OCI-M1 (cell line): ENCODE results near the gene ALS2CL.
"Not testable (repeated sequence)": the region's sequence is repeated elsewhere in the genome, so short reads cannot be mapped to it uniquely, and the experiment has no call there.

Experiments
- DNase-seq: peaks from one replicate; lab custom pipeline; 2025; lab: John Stamatoyannopoulos, UW

The ALS2CL gene

GRCh38 chr3:46704346-46704745 lies 10.9 kb upstream of the ALS2CL start:
- not testable (repeated sequence) for DNase-seq

GRCh38 chr3:46703013-46703520 lies 9.6 kb upstream of the ALS2CL start:
- no peak for DNase-seq

DNA sequence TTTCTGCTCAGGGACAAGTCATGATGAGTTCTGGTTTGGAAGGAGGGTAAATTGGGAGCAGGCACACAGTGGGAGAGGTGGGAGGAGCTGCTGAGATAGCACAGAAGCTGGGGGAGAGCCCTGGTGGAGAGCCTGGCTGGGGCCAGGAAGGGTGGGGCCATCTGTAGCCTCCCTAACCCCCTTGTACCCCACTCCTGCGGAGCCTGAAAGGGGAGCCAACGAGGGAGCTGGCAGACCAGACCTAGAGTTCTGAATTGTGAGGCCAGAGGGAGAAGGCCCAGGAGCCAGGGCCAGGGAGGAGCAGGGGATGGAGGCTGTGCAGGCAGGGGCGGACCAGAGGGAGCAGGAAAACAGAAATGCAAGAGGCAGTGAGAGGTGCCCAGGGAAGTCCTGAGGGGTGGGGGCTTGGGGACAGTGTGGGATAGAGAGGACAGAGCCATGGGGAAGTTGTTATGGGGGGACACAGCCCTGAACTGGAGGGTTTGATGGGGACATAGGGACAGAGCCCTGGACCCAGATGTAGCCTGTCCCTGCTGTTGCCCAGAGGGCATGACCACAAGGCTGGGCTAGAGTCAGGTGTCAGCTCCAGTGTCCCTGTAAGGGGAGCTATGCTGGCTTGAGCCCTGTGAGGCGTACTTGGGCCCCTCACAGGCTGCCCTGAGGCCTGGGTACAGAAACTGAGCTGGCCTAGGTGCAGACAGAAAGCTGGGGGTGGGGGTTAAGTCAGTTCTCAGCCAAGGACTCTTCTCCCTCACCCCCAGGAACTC lies 8.9 kb upstream of the ALS2CL start:
- no peak for DNase-seq

DNA sequence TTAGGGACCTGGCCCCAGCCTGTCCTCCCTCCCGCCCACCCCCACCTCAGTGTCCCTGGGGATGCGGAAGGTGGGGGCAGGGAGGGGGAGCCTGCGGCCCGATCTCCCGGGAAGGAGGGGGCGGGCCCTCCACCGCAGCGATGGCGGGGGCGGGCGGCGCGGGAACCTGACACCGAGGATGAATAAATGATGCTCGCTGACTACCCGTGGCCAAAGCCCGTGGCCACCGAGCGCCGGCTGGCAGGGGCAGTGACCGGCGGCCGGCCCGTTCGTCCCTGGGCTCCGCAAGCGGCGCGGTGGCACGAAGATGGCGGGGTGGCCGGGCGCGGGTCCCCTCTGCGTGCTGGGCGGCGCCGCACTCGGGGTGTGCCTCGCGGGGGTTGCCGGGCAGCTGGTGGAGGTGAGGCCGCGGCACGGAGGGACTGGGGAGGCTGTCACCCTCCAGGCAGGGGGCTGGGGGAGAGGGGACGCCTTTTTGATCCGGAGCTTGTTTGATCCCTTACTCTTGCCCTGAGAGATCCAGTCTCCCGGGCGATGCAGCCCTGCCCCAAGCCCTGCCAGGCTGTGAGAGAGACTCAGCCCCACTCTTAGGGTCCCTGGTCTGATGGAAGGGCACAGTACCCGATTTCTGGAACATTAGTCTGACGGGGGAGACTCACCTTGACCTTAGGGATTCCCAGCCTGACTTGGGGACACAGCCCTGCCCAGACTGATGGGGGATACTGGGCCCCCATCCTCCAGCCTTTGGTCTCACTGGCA lies 7.9 kb upstream of the ALS2CL start, which contains the start of gene TMIE:
Gene TMIE, plus strand, starts transcription at position 212 of the 759 bp plus-strand sequence. Its CDS starts 96 bp downstream, at position 308.
- no peak for DNase-seq

- DNase-seq = no peak
Observed at GRCh38 chr3:46700772-46701171, 7.3 kb upstream of the ALS2CL start.

- peak; percentile 15 for DNase-seq
Observed at GRCh38 chr3:46699676-46700523, 6.4 kb upstream of the ALS2CL start.

- DNase-seq = no peak
Observed at GRCh38 chr3:46695962-46696894, 2.7 kb upstream of the ALS2CL start.

DNA sequence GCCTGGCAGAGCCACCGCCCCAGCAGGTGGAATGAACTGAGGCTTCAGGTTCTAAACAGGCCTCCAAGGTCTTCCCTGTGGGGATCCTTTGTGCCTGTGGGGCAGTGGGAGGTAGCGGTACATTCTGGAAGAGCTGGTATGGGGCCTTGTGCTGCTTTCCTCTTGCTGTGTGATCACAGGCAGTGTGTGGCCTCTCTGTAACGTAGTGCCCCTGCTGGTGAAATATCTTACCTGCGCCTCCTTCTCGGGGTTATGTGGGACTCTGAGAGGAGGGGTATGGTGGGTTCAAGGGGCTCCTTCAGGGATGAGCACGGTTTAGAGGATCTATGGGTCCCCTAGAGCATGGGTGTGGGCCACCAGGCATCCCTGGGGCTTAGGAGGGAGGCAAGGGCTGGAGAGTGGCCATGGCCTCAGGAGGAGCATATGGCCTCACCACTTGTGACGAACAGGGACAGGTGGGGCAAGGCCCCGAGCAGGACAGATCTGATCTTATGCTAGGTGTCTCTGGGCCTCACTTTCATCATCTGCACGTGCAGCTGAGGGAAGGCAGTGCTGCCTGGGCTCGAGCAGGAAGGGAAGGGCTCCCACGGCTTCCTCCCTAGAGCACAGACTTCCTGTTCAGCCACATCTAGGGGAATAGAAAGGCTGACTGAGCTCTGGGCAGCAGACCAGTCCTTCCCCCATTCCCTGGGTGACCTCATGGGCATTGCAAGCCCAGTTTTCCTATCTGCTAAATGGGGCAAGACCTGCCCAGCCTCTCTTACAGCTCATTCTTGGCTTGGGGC lies 1.9 kb upstream of the ALS2CL start:
- peak; percentile 26 for DNase-seq

GRCh38 chr3:46694520-46694919 lies 1.0 kb upstream of the ALS2CL start:
- DNase-seq = no peak

DNA sequence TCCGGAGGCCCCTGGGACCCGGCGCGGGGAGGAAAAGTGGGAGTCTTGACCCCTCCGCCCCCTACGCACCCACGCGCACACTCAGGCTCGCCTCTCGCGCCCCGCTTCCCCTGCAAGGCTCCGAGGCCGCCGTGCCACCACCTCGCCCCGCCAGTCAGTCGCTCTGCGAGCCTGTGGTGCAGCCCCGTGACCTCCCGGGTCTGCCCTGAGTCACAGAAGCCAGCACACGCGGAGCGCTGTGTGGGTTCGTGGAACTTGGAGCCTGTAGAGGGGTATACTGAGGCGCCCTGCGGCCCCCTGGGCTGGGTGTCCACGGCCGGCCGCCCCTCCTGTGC lies 380 bp upstream of the ALS2CL start:
- no peak for DNase-seq

- DNase-seq = no peak
Observed at GRCh38 chr3:46692566-46692990, 901 bp downstream of the ALS2CL start.

- no peak for DNase-seq
Observed at GRCh38 chr3:46690798-46691197, 2.7 kb downstream of the ALS2CL start.

GRCh38 chr3:46685446-46685845 lies 8.0 kb downstream of the ALS2CL start:
- DNase-seq = no peak

- no peak for DNase-seq
Observed at GRCh38 chr3:46684891-46685290, 8.6 kb downstream of the ALS2CL start.

- DNase-seq = no peak
Observed at GRCh38 chr3:46682974-46683373, 10.5 kb downstream of the ALS2CL start.

GRCh38 chr3:46681856-46682540 lies 11.5 kb downstream of the ALS2CL start:
- no peak for DNase-seq

GRCh38 chr3:46681387-46681786 lies 12.1 kb downstream of the ALS2CL start:
- no peak for DNase-seq

DNA sequence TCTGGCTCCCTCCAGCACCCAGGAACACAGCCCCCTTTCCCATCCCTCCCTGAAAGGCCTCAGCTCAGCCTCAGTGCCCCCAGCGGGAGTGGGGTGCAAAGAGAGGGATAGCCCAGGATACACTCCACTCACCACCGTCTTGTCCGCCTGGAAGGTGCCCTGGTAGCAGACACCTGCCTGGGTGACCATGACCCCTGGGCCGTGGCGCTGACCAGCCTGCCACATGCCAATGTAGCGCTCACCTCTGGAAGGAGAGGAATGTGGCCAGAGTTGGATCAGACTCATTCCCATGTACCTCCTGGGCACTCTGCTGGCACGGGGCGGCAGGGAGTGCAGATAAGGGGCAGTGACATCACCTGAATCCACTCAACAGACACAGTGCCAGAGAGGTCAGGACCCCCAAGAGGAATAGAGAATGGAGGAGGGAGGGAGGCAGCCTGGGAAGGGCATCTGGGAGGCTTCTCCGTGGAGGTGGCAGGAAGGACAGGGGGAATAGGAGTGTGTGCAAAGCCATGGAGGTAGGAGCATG lies 13.1 kb downstream of the ALS2CL start:
- DNase-seq = no peak

GRCh38 chr3:46679681-46680080 lies 13.8 kb downstream of the ALS2CL start:
- no peak for DNase-seq
